ENCODE results near the gene FAM210A.
"Not testable (repeated sequence)": the region's sequence is repeated elsewhere in the genome, so short reads cannot be mapped to it uniquely, and the experiment has no call there.

The FAM210A gene

GRCh38 chr18:13720847-13721246, 5.5 kb downstream of the FAM210A start:
- no peak for FAIRE-seq
- no peak for TF ChIP-seq POLR2A (IDR thresholded peaks at IDR 0.05; ENCODE audit: low read depth, low read length)
- DNase-seq (ENCODE audit: insufficient read length, low spot score) = no peak

- no peak for TF ChIP-seq POLR2A (IDR thresholded peaks at IDR 0.05; ENCODE audit: low read depth, low read length)
- FAIRE-seq (no peak), DNase-seq (ENCODE audit: insufficient read length, low spot score) (no peak)
Observed at GRCh38 chr18:13720123-13720522, 6.2 kb downstream of the FAM210A start.

GRCh38 chr18:13716916-13717315, 9.4 kb downstream of the FAM210A start:
- FAIRE-seq = no peak
- no peak for TF ChIP-seq POLR2A (IDR thresholded peaks at IDR 0.05; ENCODE audit: low read depth, low read length)

GRCh38 chr18:13715330-13715729, 11.0 kb downstream of the FAM210A start:
- FAIRE-seq (no peak), DNase-seq (ENCODE audit: insufficient read length, low spot score) (no peak)
- TF ChIP-seq POLR2A (IDR thresholded peaks at IDR 0.05; ENCODE audit: low read depth, low read length) = no peak

More at GRCh38 chr18:13716916-13717315, 9.4 kb downstream of the FAM210A start:
- no peak for DNase-seq (ENCODE audit: insufficient read length, low spot score)

GRCh38 chr18:13713455-13714055, 12.8 kb downstream of the FAM210A start:
- no peak for TF ChIP-seq POLR2A (IDR thresholded peaks at IDR 0.05; ENCODE audit: low read depth, low read length)
- no peak for FAIRE-seq
- DNase-seq (ENCODE audit: insufficient read length, low spot score) = no peak

GRCh38 chr18:13712400-13713131, 13.8 kb downstream of the FAM210A start:
- no peak for DNase-seq (ENCODE audit: insufficient read length, low spot score)
- FAIRE-seq = no peak

GRCh38 chr18:13710414-13710831, 15.9 kb downstream of the FAM210A start:
- TF ChIP-seq POLR2A (IDR thresholded peaks at IDR 0.05; ENCODE audit: low read depth, low read length) = no peak
- peak; percentile 7 for DNase-seq (ENCODE audit: insufficient read length, low spot score)
- FAIRE-seq = peak; percentile 99

More at GRCh38 chr18:13712400-13713131, 13.8 kb downstream of the FAM210A start:
- TF ChIP-seq POLR2A (IDR thresholded peaks at IDR 0.05; ENCODE audit: low read depth, low read length) = no peak

- FAIRE-seq (no peak), DNase-seq (ENCODE audit: insufficient read length, low spot score) (no peak)
- TF ChIP-seq POLR2A (IDR thresholded peaks at IDR 0.05; ENCODE audit: low read depth, low read length) = no peak
Observed at GRCh38 chr18:13703899-13704298, 22.5 kb downstream of the FAM210A start.

GRCh38 chr18:13700153-13700552, 26.2 kb downstream of the FAM210A start:
- FAIRE-seq (no peak), DNase-seq (ENCODE audit: insufficient read length, low spot score) (no peak)
- TF ChIP-seq POLR2A (IDR thresholded peaks at IDR 0.05; ENCODE audit: low read depth, low read length) = no peak

GRCh38 chr18:13696961-13697360, 29.4 kb downstream of the FAM210A start:
- DNase-seq (ENCODE audit: insufficient read length, low spot score) = no peak
- FAIRE-seq = no peak
- TF ChIP-seq POLR2A (IDR thresholded peaks at IDR 0.05; ENCODE audit: low read depth, low read length) = no peak

- not testable (repeated sequence) for FAIRE-seq; DNase-seq (ENCODE audit: insufficient read length, low spot score)
Observed at GRCh38 chr18:13695337-13695736, 31.0 kb downstream of the FAM210A start.

GRCh38 chr18:13690060-13690459, 36.3 kb downstream of the FAM210A start:
- not testable (repeated sequence) for FAIRE-seq; DNase-seq (ENCODE audit: insufficient read length, low spot score)

GRCh38 chr18:13688191-13689136, 37.9 kb downstream of the FAM210A start:
- DNase-seq (ENCODE audit: insufficient read length, low spot score) = no peak
- TF ChIP-seq POLR2A (IDR thresholded peaks at IDR 0.05; ENCODE audit: low read depth, low read length) = no peak
- no peak for FAIRE-seq

- FAIRE-seq = no peak
- DNase-seq (ENCODE audit: insufficient read length, low spot score) = no peak
- TF ChIP-seq POLR2A (IDR thresholded peaks at IDR 0.05; ENCODE audit: low read depth, low read length) = no peak
Observed at GRCh38 chr18:13684546-13684945, 41.8 kb downstream of the FAM210A start.
